Measurements from ENCODE around the gene HNRNPC.
"Not testable (repeated sequence)": the region's sequence is repeated elsewhere in the genome, so short reads cannot be mapped to it uniquely, and the experiment has no call there.

The HNRNPC gene

DNA sequence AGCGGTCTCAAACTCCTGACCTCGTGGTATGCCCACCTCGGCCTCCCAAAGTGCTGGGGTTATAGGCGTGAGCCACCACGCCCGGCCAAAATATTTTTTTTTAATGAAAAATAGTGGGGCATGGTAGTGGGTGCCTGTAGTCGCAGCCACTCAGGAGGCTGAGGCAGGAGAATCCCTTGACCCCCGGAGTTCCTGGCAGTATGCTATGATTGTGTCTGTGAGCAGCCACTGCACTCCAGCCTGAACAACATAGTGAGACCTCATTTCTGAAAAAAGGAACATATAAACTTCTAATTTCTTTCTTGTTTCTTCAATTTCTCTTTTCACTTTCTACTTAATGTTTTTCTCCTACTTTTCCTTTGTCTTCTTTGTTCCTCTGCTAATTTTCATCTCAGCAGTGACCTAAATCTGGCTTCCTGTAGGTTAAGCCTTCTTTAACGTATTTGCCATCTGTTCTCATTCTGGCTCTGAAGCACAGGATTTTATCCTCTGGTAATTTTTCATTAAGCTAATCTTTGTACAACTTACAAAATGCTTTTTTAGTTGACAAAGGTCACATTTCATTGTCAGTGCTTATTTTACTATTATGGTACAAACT lies 6.1 kb upstream of the HNRNPC start:
- TF ChIP-seq POLR2A (IDR thresholded peaks at IDR 0.05; ENCODE audit: extremely low read depth, insufficient read length) (no peak), MYC (IDR thresholded peaks at IDR 0.05; ENCODE audit: low read depth, low read length) (no peak)
- TF ChIP-seq, protein P1, sequence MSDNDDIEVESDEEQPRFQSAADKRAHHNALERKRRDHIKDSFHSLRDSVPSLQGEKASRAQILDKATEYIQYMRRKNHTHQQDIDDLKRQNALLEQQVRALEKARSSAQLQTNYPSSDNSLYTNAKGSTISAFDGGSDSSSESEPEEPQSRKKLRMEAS (IDR thresholded peaks at IDR 0.05; ENCODE audit: low read depth, low read length): no peak
- TF ChIP-seq, protein P2, sequence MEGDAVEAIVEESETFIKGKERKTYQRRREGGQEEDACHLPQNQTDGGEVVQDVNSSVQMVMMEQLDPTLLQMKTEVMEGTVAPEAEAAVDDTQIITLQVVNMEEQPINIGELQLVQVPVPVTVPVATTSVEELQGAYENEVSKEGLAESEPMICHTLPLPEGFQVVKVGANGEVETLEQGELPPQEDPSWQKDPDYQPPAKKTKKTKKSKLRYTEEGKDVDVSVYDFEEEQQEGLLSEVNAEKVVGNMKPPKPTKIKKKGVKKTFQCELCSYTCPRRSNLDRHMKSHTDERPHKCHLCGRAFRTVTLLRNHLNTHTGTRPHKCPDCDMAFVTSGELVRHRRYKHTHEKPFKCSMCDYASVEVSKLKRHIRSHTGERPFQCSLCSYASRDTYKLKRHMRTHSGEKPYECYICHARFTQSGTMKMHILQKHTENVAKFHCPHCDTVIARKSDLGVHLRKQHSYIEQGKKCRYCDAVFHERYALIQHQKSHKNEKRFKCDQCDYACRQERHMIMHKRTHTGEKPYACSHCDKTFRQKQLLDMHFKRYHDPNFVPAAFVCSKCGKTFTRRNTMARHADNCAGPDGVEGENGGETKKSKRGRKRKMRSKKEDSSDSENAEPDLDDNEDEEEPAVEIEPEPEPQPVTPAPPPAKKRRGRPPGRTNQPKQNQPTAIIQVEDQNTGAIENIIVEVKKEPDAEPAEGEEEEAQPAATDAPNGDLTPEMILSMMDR (IDR thresholded peaks at IDR 0.05; ENCODE audit: low read depth, low read length): no peak
- no peak for DNase-seq (ENCODE audit: low read depth)
- no peak overlapping the region for H3K4me3 ChIP-seq (ENCODE audit: low read depth, low read length)

DNA sequence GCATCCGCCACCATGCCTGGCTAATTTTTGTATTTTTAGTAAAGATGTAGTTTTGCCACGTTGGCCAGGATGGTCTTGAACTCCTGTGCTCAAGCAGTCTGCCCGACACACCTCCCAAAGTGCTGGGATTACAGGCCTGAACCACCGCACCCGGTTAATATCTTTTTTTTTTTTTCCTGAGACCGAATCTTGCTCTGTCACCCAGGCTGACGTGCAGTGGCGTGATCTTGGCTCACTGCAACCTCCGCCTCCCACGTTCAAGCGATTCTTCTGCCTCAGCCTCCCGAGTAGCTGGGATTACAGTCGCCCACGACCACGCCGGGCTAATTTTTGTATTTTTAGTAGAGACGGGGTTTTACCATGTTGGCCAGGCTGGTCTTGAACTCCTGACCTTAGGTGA lies 3.4 kb upstream of the HNRNPC start:
- DNase-seq (ENCODE audit: low read depth); H3K4me3 ChIP-seq (ENCODE audit: low read depth, low read length): not testable (repeated sequence)

DNA sequence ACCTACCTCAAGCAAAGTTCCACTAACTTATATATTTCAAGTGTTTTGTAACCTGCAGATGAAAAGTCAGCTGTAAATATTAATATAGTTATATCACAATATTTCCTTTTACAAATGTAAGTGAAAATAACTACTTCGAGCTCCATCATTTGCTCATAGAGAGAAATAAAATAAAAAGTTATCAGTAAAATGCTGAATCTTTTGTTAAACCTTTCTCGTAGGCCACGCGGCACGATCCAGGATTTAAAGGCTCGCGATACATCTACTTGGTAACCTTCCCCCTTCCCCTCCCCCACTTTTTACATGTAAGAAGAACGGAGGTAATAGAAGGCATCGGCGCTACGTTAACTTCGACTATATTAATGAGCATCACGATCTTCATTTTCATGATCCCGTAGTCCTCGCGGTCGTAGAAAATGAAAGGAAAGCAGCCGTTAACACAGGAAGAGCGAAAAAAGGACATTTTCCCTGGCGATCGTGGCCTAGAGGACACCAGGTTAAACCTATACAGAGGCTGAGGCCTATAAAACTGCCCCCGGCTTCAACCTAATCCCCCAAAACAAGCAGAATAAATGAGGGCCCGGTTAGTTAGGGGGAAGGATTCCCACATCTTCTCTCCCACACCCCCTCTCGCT lies 508 bp downstream of the HNRNPC start:
- TF ChIP-seq, protein P1 (IDR thresholded peaks at IDR 0.05; ENCODE audit: low read depth, low read length): peak; percentile 35; the same call in 1 of the 2 replicates
- TF ChIP-seq POLR2A (IDR thresholded peaks at IDR 0.05; ENCODE audit: extremely low read depth, insufficient read length): no peak
- TF ChIP-seq, protein P2 (IDR thresholded peaks at IDR 0.05; ENCODE audit: low read depth, low read length): no peak
- TF ChIP-seq MYC (IDR thresholded peaks at IDR 0.05; ENCODE audit: low read depth, low read length): peak; percentile 51
- peak; percentile 76 for DNase-seq (ENCODE audit: low read depth)
- H3K4me3 ChIP-seq (ENCODE audit: low read depth, low read length): peak overlapping the region; percentile 95

DNA sequence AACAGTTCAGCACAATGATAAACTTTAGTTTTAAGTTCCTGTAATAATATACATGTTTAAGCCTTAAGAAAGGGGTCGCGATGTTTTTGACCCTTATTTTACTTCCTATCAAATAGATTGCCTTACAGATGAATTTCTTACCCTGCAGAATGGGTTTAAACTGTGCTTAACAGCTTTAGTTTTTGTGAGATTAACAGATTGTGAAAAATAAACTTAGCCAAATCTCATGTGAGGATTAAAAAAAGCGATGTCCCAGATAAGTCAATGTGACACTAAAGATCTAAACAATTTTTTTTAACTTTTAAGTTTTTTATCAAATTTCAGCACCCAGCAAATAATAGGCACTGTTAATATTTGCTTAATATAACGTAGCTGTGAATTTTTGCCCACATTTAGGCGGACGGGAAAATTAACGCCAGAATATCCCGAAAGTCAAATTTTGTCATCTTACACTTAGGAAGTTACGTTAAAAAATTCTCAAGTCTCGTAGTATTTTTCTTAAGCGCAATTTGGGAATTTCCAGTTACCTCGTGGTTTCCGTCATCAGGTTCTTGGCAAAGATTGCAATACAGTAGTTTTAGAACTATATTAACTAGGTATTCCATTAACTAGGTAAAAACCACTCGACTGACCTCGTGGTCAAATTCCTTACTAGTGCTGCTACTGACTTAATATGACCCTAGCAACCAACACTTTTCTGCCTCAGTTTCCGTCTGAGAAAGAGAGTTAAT lies 1.2 kb downstream of the HNRNPC start:
- TF ChIP-seq, protein P1 (IDR thresholded peaks at IDR 0.05; ENCODE audit: low read depth, low read length): no peak
- TF ChIP-seq POLR2A (IDR thresholded peaks at IDR 0.05; ENCODE audit: extremely low read depth, insufficient read length) (no peak), MYC (IDR thresholded peaks at IDR 0.05; ENCODE audit: low read depth, low read length) (no peak)
- TF ChIP-seq, protein P2 (IDR thresholded peaks at IDR 0.05; ENCODE audit: low read depth, low read length): no peak
- H3K4me3 ChIP-seq (ENCODE audit: low read depth, low read length): peak overlapping the region; percentile 95
- DNase-seq (ENCODE audit: low read depth): no peak

DNA sequence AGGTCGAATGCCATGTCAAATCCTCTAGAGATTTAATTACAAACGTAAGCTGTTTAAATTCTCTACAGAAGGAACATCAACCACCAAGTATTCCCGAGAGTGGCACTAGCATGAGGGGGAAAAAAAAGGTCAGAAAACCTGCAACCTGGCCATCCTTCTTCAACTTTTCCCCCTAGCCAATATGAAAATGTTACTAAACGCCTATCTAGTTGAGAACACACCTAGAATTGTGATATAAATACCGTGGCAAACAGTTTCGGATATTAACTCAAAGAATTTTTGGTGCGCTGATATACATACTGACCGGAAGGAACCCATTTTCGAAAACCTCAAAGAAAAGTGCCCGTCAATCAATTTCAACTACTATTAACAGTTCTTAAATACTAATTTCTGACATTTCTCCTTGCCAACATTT lies 1.8 kb downstream of the HNRNPC start:
- H3K4me3 ChIP-seq (ENCODE audit: low read depth, low read length): peak overlapping the region; percentile 95
- peak; percentile 40 for DNase-seq (ENCODE audit: low read depth)
- TF ChIP-seq POLR2A (IDR thresholded peaks at IDR 0.05; ENCODE audit: extremely low read depth, insufficient read length): no peak
- TF ChIP-seq, protein P2 (IDR thresholded peaks at IDR 0.05; ENCODE audit: low read depth, low read length): no peak
- TF ChIP-seq MYC (IDR thresholded peaks at IDR 0.05; ENCODE audit: low read depth, low read length): no peak
- TF ChIP-seq, protein P1 (IDR thresholded peaks at IDR 0.05; ENCODE audit: low read depth, low read length): no peak
